Pancreas (tissue), 10 donors: ENCODE measurements around the gene ANGPTL2. TPM values are rescaled to one million over a fixed set of nuclear protein-coding genes. Genes with fewer than 3 reads are reported as not detected.

Source experiments
- ATAC-seq, 4 donors: fragments of 200-7000 bp; cut with Tn5 transposase; one replicate each; pipeline versions ENCODE4 v1.8.0 to v1.9.1; 2020; ENCODE audit warnings: mild to moderate bottlenecking in 4 of 4, moderate library complexity in 4 of 4
- DNase-seq, 6 donors: peaks; one replicate each; pipeline ENCODE4 v3.0.0-alpha.2; 2020
- FAIRE-seq: peaks from 2 replicates; lab custom pipeline; 2012; peaks lifted over from hg19 to GRCh38; lab: Jason Lieb, UNC
- H3K27ac ChIP-seq, 4 donors: fragments of 200-600 bp; sonication (generic); 1 replicate in 3 of 4; 2 replicates in 1 of 4; pipeline versions ENCODE4 v1.5.0 to v1.8.0; 2020
- H3K27me3 ChIP-seq, 4 donors: fragments of 200-600 bp; one replicate each; pipeline ENCODE4 v1.8.0; 2021
- H3K36me3 ChIP-seq, 3 donors: fragments of 200-600 bp; sonication (generic) in 1 of 3; one replicate each; pipeline versions ENCODE4 v1.5.0 to v1.8.0; 2020 to 2021
- H3K4me1 ChIP-seq, 3 donors: fragments of 200-600 bp; one replicate each; pipeline ENCODE4 v1.8.0; 2021
- H3K4me3 ChIP-seq, 4 donors: fragments of 200-600 bp; sonication (generic) in 2 of 4; one replicate each; pipeline versions ENCODE4 v1.5.0 to v1.8.0; 2020 to 2021
- H3K9me3 ChIP-seq, 4 donors: fragments of 200-600 bp; one replicate each; pipeline ENCODE4 v1.8.0; 2021
- WGBS, 2 donors: extraction: QIAGEN DNeasy Blood & Tissue Kit; methylation state at CpG; one replicate each; pipeline ENCODE4 v1.1.7; 2013; 5-methylcytosine and 5-hydroxymethylcytosine counted together
- intact Hi-C, 3 donors: fragments of 100-400 bp; cut with DNase I; formaldehyde crosslinking; loops; one replicate each; pipeline versions ENCODE4 v1.11.1 to v1.14.2; 2022
- polyA plus RNA-seq, 2 donors: library from polyadenylated mRNA; stranded (reverse); fragments of 200-250 nt; gene quantifications; one replicate each; pipeline ENCODE4 v1.2.3, GENCODE V29; 2013
- total RNA-seq, 6 donors: library from RNA; stranded (reverse); fragmentation: NEBNext Ultra II Directional in 4 of 6; extraction: Animal tissue kit (Norgen Biotek cat#: 25700) in 4 of 6; gene quantifications; one replicate each; pipeline versions ENCODE4 v1.2.1 to v1.2.4, GENCODE V29; 2021 to 2023
- TF ChIP-seq, protein P1 (sequence below), 4 donors: fragments of 200-600 bp; sonication (generic) in 3 of 4; IDR thresholded peaks; one replicate each; pipeline versions ENCODE4 v1.5.0 to v1.8.0; 2021; ENCODE audit warnings: antibody characterized with exemption in 4 of 4
- donor health status: healthy with polysubstance abuse.
- donor health status: DM: no; HTN: no; CAD: no; lungs with moderate emphysema.
- donor health status: DM: no; HTN: no; CAD: no.
- donor health status: control.
- donor health status: control.
- donor health status: Bipolar disorder and iron deficiency.
- donor health status: DM: yes; HTN: yes; CAD: no.
- donor health status: DM: no; HTN: no; CAD: no.
- donor health status: DM: no; HTN: no; CAD: no.
- donor health status: DM: yes; HTN: yes; CAD: no.

The ANGPTL2 gene
- total and polyA plus RNA-seq, 8 donors: 1.2 to 4.6 (median 2.3) TPM

DNA sequence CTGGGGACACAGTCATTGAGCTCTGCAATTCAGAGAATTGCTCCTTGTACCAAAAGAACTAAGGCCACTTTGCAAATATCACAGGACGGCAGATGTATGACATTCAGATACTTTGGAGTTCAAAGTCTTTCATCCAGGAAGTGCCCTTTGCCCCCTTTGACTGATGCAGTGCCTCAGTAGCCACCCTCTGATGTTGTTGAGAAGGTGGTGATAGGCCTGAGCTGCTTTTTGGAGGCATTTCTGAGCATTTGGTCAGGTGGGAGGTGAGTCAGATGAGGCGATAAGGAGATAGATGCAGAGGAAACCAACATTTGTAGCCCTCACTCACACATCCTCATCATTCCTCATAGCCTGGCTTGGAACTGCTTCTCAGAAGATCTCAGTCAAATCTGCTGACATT is 63.4 kb downstream of the ANGPTL2 start:
- WGBS, 2 donors: 88 to 91% methylated on average over 2 of the region's 2 CpGs
- no peak overlapping the region for H3K4me3 ChIP-seq
- no peaks in the 10 kb centered on the region for H3K27me3 ChIP-seq
- FAIRE-seq: no peak
- ATAC-seq: no peak
- no peak overlapping the region for H3K27ac ChIP-seq
- intact Hi-C loops: no loop called here
- H3K4me1 ChIP-seq: no peaks in the 10 kb centered on the region
- H3K9me3 ChIP-seq: no peaks in the 10 kb centered on the region
- no peaks in the 10 kb centered on the region for H3K36me3 ChIP-seq
- DNase-seq: no peak
- TF ChIP-seq, protein P1, sequence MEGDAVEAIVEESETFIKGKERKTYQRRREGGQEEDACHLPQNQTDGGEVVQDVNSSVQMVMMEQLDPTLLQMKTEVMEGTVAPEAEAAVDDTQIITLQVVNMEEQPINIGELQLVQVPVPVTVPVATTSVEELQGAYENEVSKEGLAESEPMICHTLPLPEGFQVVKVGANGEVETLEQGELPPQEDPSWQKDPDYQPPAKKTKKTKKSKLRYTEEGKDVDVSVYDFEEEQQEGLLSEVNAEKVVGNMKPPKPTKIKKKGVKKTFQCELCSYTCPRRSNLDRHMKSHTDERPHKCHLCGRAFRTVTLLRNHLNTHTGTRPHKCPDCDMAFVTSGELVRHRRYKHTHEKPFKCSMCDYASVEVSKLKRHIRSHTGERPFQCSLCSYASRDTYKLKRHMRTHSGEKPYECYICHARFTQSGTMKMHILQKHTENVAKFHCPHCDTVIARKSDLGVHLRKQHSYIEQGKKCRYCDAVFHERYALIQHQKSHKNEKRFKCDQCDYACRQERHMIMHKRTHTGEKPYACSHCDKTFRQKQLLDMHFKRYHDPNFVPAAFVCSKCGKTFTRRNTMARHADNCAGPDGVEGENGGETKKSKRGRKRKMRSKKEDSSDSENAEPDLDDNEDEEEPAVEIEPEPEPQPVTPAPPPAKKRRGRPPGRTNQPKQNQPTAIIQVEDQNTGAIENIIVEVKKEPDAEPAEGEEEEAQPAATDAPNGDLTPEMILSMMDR (IDR thresholded peaks at IDR 0.05): no peak

DNA sequence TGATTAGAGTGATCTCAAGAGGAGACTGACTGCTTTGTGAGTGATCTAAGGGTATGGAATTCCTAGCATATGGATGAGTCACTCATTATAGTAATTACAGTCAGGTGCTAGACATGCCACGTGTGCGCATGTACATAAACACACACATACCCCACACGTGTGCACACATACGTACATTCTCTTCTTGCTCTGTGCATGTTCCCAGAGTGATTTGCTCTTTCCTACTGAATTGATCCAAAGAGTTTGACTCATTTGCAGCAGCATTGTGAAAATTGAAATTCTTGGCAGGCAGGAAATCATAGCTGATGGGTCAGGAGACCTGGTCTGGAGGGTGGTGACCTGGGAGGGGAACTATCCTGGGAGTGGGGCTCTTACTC is 63.8 kb downstream of the ANGPTL2 start:
- Histone ChIP-seq H3K27ac (no peak overlapping the region), H3K4me3 (no peak overlapping the region), H3K36me3 (no peaks in the 10 kb centered on the region), H3K4me1 (no peaks in the 10 kb centered on the region), H3K27me3 (no peaks in the 10 kb centered on the region), H3K9me3 (no peaks in the 10 kb centered on the region)
- TF ChIP-seq, protein P1 (IDR thresholded peaks at IDR 0.05): no peak
- no peak for FAIRE-seq
- ATAC-seq: no peak
- intact Hi-C loops: no loop called here
- WGBS, 2 donors: 94 to 97% methylated on average over 4 of the region's 4 CpGs
- DNase-seq: no peak

DNA sequence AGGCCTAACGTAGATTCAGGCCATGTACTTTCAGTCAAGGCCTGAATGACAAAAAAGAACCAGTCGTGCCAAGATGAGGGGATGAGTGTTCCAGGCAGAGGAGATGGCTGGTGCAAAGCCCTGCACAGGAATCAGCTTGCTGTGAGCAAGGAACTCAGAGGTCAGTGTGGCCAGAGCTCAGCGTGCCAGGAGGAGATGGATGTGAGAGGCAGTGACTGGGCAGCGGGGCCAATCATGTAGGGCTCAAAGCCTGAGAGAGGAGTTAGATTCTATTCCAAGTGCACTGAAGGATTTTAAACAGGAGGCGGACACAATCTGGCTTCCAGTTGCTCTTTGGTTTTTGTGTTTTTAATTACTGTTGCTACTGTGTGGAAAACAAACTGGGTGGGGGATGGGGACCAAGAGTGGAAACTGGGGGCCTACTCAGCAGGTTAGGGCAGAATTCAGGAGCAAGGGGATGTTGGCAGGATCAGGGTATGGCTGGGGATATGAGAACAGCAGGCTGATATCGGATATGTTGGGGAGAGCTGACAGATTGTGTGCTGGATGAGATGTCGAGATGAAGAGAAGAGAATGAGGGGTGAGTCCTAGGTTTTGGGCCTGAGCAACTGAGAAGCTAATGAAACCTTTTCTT is 64.3 kb downstream of the ANGPTL2 start:
- Histone ChIP-seq H3K4me3 (no peak overlapping the region), H3K27me3 (no peaks in the 10 kb centered on the region), H3K27ac (no peak overlapping the region), H3K36me3 (peaks cover 0 to 4% (median 0%) of the 10 kb centered on the region in 3 donors), H3K4me1 (no peaks in the 10 kb centered on the region), H3K9me3 (no peaks in the 10 kb centered on the region)
- FAIRE-seq (no peak), DNase-seq (no peak), ATAC-seq (peak in 1 of 4 donors; percentile 36)
- WGBS, 2 donors: 91 to 93% methylated on average over 7 of the region's 7 CpGs
- intact Hi-C loops: no loop called here
- TF ChIP-seq, protein P1 (IDR thresholded peaks at IDR 0.05): no peak

DNA sequence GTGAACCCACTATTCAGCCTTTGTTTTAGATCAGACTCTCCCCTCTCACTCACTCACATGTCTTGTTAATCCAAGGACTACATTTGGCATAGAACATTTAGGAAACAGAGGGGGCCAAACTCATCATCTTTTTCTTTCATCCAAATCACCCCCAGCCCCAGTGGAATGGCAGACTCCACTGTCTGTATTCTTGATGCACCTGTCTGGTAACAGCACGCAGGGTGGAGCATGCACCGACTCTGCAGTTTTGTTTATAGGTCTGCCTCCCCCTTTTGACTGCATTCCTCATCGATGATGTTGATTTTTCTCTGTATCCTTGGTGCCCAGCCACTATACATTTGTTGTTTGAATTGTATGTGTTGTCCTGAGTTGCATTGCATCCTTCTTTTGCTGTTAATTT is 66.0 kb downstream of the ANGPTL2 start:
- no peak overlapping the region for H3K4me3 ChIP-seq
- H3K36me3 ChIP-seq: peaks cover 0 to 9% (median 0%) of the 10 kb centered on the region in 3 donors
- H3K27me3 ChIP-seq: no peaks in the 10 kb centered on the region
- no peaks in the 10 kb centered on the region for H3K4me1 ChIP-seq
- ATAC-seq (no peak), FAIRE-seq (no peak), DNase-seq (no peak)
- intact Hi-C loops: no loop called here
- TF ChIP-seq, protein P1 (IDR thresholded peaks at IDR 0.05): no peak
- H3K27ac ChIP-seq: no peak overlapping the region
- WGBS, 2 donors: 90 to 96% methylated on average over 3 of the region's 3 CpGs
- H3K9me3 ChIP-seq: no peaks in the 10 kb centered on the region

DNA sequence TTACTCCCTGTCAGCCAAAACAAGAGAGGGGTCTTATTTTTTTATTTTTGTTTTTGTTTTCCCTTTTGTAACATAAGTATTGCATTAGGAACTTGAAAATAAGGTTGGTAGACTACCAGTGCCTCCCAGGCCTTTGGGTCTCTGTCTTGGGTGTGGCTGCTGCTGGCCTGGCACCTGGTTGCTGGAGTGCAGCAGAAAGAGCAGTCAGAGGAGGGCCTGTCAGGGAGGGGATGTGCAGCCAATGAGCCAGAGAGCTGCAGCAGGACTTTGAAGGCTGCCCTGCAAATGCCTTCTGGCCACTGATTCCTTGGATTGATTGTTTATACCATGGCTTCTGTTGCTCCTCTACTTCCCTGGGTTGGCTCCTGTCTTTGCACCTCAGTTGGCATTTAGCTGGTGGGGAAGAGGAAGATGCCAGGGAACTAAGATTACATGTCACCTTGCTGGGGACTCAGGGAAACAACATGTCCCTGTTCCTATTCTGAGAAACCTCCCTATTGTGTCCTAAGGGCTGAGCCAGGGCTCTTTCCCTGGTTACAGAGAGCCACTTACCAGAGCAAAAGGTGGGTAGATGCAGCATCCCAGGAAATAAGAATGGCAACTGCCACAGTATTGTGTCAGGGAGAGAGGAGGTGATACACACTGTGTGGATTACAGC is 66.6 kb downstream of the ANGPTL2 start:
- no peak overlapping the region for H3K4me3 ChIP-seq
- FAIRE-seq (no peak), DNase-seq (no peak), ATAC-seq (no peak)
- TF ChIP-seq, protein P1 (IDR thresholded peaks at IDR 0.05): no peak
- intact Hi-C loops: no loop called here
- H3K27me3 ChIP-seq: no peaks in the 10 kb centered on the region
- peaks cover 0 to 9% (median 0%) of the 10 kb centered on the region in 3 donors for H3K36me3 ChIP-seq
- H3K9me3 ChIP-seq: no peaks in the 10 kb centered on the region
- H3K4me1 ChIP-seq: no peaks in the 10 kb centered on the region
- H3K27ac ChIP-seq: no peak overlapping the region
